K562 (cell line): Measurements from ENCODE around the gene VIT. TPM values are rescaled to one million over a fixed set of nuclear protein-coding genes. Genes with fewer than 3 reads are reported as not detected.

Experiments used
- ATAC-seq: fragments of 200-7000 bp; cut with Tn5 transposase; 3 replicates; pipeline ENCODE4 v1.9.1; 2020; ENCODE audit warnings: moderate library complexity
- BruUV-seq: library from RNA; stranded (reverse); fragments of 400-500 nt; replicated peaks from 2 replicates; lab custom pipeline; 2021; lab: Mats Ljungman, UMichigan
- CTCF ChIA-PET: fragments of 300-600 bp; formaldehyde crosslinking; extraction: SDS; loops from one replicate; lab custom pipeline; 2021; ENCODE audit warnings: low intra/inter-chr PET ratio; lab: Yijun Ruan, JAX
- POLR2A ChIA-PET: fragments of 300-600, 350-650 bp; sonication (Branson Sonifier 250); formaldehyde crosslinking; extraction: SDS; loops from one replicate; lab custom pipeline; 2021; ENCODE audit warnings: antibody characterized with exemption, inconsistent platforms; lab: Yijun Ruan, JAX
- DNase-seq, 4 experiments: peaks; one replicate each; pipeline versions ENCODE4 v3.0.0 to v3.0.0-alpha.2; 2011 to 2018; ENCODE audit warnings: low spot score in 3 of 4, mixed read lengths in 3 of 4; ENCODE audit errors: extremely low read depth in 1 of 4
- FAIRE-seq: peaks from 2 replicates; lab custom pipeline; 2011; peaks lifted over from hg19 to GRCh38; lab: Jason Lieb, UNC
- H2AFZ ChIP-seq: 2 replicates; pipeline ENCODE4 v1.6.0; 2011; ENCODE audit warnings: low read depth, low read length, control low read depth, inconsistent platforms
- H3K27ac ChIP-seq: fragments of 200-600 bp; 3 replicates; pipeline ENCODE4 v1.8.0; 2011; ENCODE audit warnings: low read depth, mild to moderate bottlenecking, control low read depth, inconsistent platforms, low read length, moderate library complexity, mixed read lengths; ENCODE audit errors: extremely low read depth
- H3K27me3 ChIP-seq, 2 experiments: fragments of 300-600 bp in 1 of 2; 2 replicates in 1 of 2; 3 replicates in 1 of 2; pipeline versions ENCODE4 v1.6.0 to v1.8.0; 2011; ENCODE audit warnings: inconsistent platforms in 2 of 2, low read length in 2 of 2, mild to moderate bottlenecking in 1 of 2, mixed read lengths in 1 of 2, moderate library complexity in 1 of 2; ENCODE audit not compliant: control insufficient read depth in 2 of 2, insufficient read depth in 2 of 2
- H3K36me3 ChIP-seq: fragments of 300-600 bp; 3 replicates; pipeline ENCODE4 v1.8.0; 2011; ENCODE audit warnings: mild to moderate bottlenecking, low read length, inconsistent platforms; ENCODE audit not compliant: control insufficient read depth, insufficient read depth
- H3K4me1 ChIP-seq, 2 experiments: fragments of 200-600 bp in 1 of 2; replicated peaks in 1 of 2; 2 replicates in 1 of 2; 3 replicates in 1 of 2; pipeline versions ENCODE4 v1.5.1 to v1.8.0; 2011; ENCODE audit warnings: inconsistent platforms in 2 of 2, low read length in 2 of 2, mild to moderate bottlenecking in 1 of 2, mixed read lengths in 1 of 2, moderate library complexity in 1 of 2; ENCODE audit not compliant: control insufficient read depth in 2 of 2, insufficient read depth in 2 of 2
- H3K4me2 ChIP-seq: 2 replicates; pipeline ENCODE4 v1.6.1; 2011; ENCODE audit warnings: low read length, control low read depth, inconsistent platforms, mixed read lengths; ENCODE audit not compliant: insufficient read depth
- H3K4me3 ChIP-seq: fragments of 200-600 bp; sonication (generic), shearing (Covaris generic); 2 replicates; pipeline ENCODE4 v1.5.1; 2016; ENCODE audit warnings: control low read depth, inconsistent platforms
- H3K79me2 ChIP-seq: fragments of 200-600 bp; 3 replicates; pipeline ENCODE4 v1.8.0; 2011; ENCODE audit warnings: low read length, inconsistent platforms; ENCODE audit not compliant: control insufficient read depth, insufficient read depth
- H3K9ac ChIP-seq, 2 experiments: 2 replicates each; pipeline versions ENCODE4 v1.6.0 to v1.6.1; 2011; ENCODE audit warnings: low read depth in 2 of 2, low read length in 2 of 2, control low read depth in 1 of 2, inconsistent platforms in 1 of 2, mild to moderate bottlenecking in 1 of 2, mixed read lengths in 1 of 2; ENCODE audit not compliant: insufficient read depth in 1 of 2
- H3K9me1 ChIP-seq: one replicate; pipeline ENCODE4 v1.6.0; 2011; ENCODE audit warnings: inconsistent platforms, mild to moderate bottlenecking, low read length, moderate library complexity; ENCODE audit not compliant: control insufficient read depth, insufficient read depth
- H3K9me3 ChIP-seq: replicated peaks from 2 replicates; pipeline ENCODE4 v1.5.1; 2011; ENCODE audit warnings: low read depth, low read length, inconsistent platforms; ENCODE audit not compliant: control insufficient read depth, insufficient read depth
- H4K20me1 ChIP-seq: replicated peaks from 2 replicates; pipeline ENCODE4 v1.6.1; 2011; ENCODE audit warnings: low read length, inconsistent platforms, mixed read lengths; ENCODE audit not compliant: control insufficient read depth, insufficient read depth
- ELK3 ChIP-seq: fragments of 450-650 bp; formaldehyde crosslinking; IDR thresholded peaks from 2 replicates; pipeline ENCODE4 v1.4.0; 2020; ENCODE audit warnings: mild to moderate bottlenecking
- NUFIP1 ChIP-seq: fragments of 450-650 bp; IDR thresholded peaks from 2 replicates; pipeline ENCODE4 v1.6.1; 2018; ENCODE audit not compliant: partially characterized antibody
- RAD21 ChIP-seq, 2 experiments: fragments of 250-450 bp in 1 of 2; fragments of 450-650 bp in 1 of 2; sonication (Bioruptor Pico) in 1 of 2; formaldehyde crosslinking in 1 of 2; IDR thresholded peaks in 1 of 2; conservative IDR thresholded peaks in 1 of 2; 2 replicates each; pipeline versions ENCODE4 v1.4.0 to v1.8.0; 2020 to 2022; ENCODE audit warnings: mild to moderate bottlenecking in 2 of 2, moderate library complexity in 1 of 2
- TBL1XR1 ChIP-seq, 2 experiments: IDR thresholded peaks; 2 replicates each; pipeline ENCODE4 v1.6.1; 2012; ENCODE audit warnings: improper control_type of control experiment in 2 of 2, low read length in 2 of 2, mild to moderate bottlenecking in 1 of 2
- WGBS: fragments of 100-300 bp; shearing (Covaris generic); methylation state at CpG from one replicate; pipeline ENCODE4 v1.1.6; 2016; ENCODE audit warnings: low coverage, mixed read lengths; ENCODE audit not compliant: insufficient coverage; ENCODE audit errors: missing lambda C conversion rate; 5-methylcytosine and 5-hydroxymethylcytosine counted together
- in situ Hi-C: fragments of 300-500 bp; cut with MboI; formaldehyde crosslinking; loops from 4 replicates; pipeline ENCODE4 v1.15.0; 2018; ENCODE audit warnings: inconsistent platforms, mixed read lengths
- intact Hi-C: fragments of 100-400 bp; cut with micrococcal nuclease; formaldehyde crosslinking; loops from 2 replicates; pipeline ENCODE4 v1.14.2; 2022
- polyA plus RNA-seq, 8 experiments: library from polyadenylated mRNA; depleted of rRNA in 4 of 8; stranded (reverse) in 5 of 8; unstranded in 3 of 8; fragments of >200 nt; fragmentation: Nextera tagmentation in 2 of 8; fragmentation: Illumina TruSeq in 1 of 8; extraction: Ambion mirVana in 2 of 8; extraction: Trizol in 1 of 8; gene quantifications; 2 replicates each; pipeline versions ENCODE4 v1.2.1 to v1.2.3, GENCODE V29; 2011 to 2014; ENCODE audit warnings: inconsistent platforms in 1 of 8, missing spikeins in 1 of 8
- total RNA-seq, 7 experiments: library from RNA; depleted of rRNA in 6 of 7; stranded (reverse); fragments of >200 nt in 6 of 7; fragmentation: Illumina TruSeq in 2 of 7; extraction: Trizol in 2 of 7; gene quantifications; 2 replicates each; pipeline versions ENCODE4 v1.2.1 to v1.2.3, GENCODE V29; 2011 to 2021; ENCODE audit warnings: low replicate concordance in 1 of 7
- TF ChIP-seq, protein P1 (sequence below), 3 experiments: IDR thresholded peaks in 2 of 3; conservative IDR thresholded peaks in 1 of 3; 2 replicates each; pipeline ENCODE4 v1.5.1; 2011 to 2012; ENCODE audit warnings: low read length in 3 of 3, mild to moderate bottlenecking in 3 of 3, control low read depth in 2 of 3, improper control_type of control experiment in 1 of 3, inconsistent platforms in 1 of 3, low read depth in 1 of 3, mixed read lengths in 1 of 3, moderate library complexity in 1 of 3; ENCODE audit not compliant: insufficient read depth in 2 of 3

The VIT gene
- total and polyA plus RNA-seq, 9 of the 15 experiments (the other 6 are each of a cell fraction or from before 2014, with no cell fraction given), result not detected

GRCh38 chr2:36662638-36663037, 33.9 kb upstream of the VIT start:
- Histone ChIP-seq H3K79me2 (no peaks in the 10 kb centered on the region), H3K9ac (no peak overlapping the region), H3K9me3 (no peaks in the 10 kb centered on the region), H3K27me3 (peaks cover 0 to 1% of the 10 kb centered on the region in 2 experiments; a peak in 2 of 5 replicates), H3K9me1 (no peaks in the 10 kb centered on the region), H4K20me1 (no peaks in the 10 kb centered on the region), H3K4me2 (no peak overlapping the region), H2AFZ (no peak overlapping the region), H3K27ac (no peak overlapping the region), H3K36me3 (no peaks in the 10 kb centered on the region), H3K4me3 (no peak overlapping the region), H3K4me1 (no peaks in the 10 kb centered on the region)
- no peak for ATAC-seq
- POLR2A ChIA-PET, result no interaction called here
- WGBS, result 0% methylated on average over 8 of the region's 8 CpGs
- no peak for FAIRE-seq
- CTCF ChIA-PET, result interaction anchor here (2.0 kb wide), 1 partner anchor 311 kb away, joined by 8 read pairs; no protein-coding TSS in a partner anchor
- in situ Hi-C loops (no loop called here), intact Hi-C loops (loop anchor here (5.0 kb wide), 2 partner anchors 155 to 245 kb away; no protein-coding TSS in a partner anchor)
- BruUV-seq, result no TSS peak
- DNase-seq, result no peak
- TF ChIP-seq NUFIP1 (no peak), ELK3 (CRISPR knock-in tag) (no peak), TBL1XR1 (IDR thresholded peaks at IDR 0.05; ENCODE audit: low read length in 2 of 2) (no peak), RAD21 (CRISPR knock-in tag; conservative IDR thresholded peaks at IDR 0.05 in 1 of 2, IDR thresholded peaks at IDR 0.05 in 1 of 2) (peak in 1 of 2 experiments; percentile 21; a peak in 1 of 4 replicates)
- TF ChIP-seq, protein P1, sequence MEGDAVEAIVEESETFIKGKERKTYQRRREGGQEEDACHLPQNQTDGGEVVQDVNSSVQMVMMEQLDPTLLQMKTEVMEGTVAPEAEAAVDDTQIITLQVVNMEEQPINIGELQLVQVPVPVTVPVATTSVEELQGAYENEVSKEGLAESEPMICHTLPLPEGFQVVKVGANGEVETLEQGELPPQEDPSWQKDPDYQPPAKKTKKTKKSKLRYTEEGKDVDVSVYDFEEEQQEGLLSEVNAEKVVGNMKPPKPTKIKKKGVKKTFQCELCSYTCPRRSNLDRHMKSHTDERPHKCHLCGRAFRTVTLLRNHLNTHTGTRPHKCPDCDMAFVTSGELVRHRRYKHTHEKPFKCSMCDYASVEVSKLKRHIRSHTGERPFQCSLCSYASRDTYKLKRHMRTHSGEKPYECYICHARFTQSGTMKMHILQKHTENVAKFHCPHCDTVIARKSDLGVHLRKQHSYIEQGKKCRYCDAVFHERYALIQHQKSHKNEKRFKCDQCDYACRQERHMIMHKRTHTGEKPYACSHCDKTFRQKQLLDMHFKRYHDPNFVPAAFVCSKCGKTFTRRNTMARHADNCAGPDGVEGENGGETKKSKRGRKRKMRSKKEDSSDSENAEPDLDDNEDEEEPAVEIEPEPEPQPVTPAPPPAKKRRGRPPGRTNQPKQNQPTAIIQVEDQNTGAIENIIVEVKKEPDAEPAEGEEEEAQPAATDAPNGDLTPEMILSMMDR (IDR thresholded peaks at IDR 0.05 in 2 of 3, conservative IDR thresholded peaks at IDR 0.05 in 1 of 3; ENCODE audit: insufficient read depth in 2 of 3, low read depth in 1 of 3, low read length in 3 of 3), result peak in 2 of 3 experiments; percentile 12 to 17; a peak in 2 of 6 replicates
